B cell (primary cell): ENCODE results near the gene MAIP1.

Experiments used
- EZH2 ChIP-seq: IDR thresholded peaks from 2 replicates; pipeline ENCODE4 v1.6.1; 2012; ENCODE audit warnings: borderline replicate concordance, low read depth, mild to moderate bottlenecking, moderate library complexity, low read length; ENCODE audit not compliant: insufficient read depth, poor library complexity, severe bottlenecking
- TF ChIP-seq, protein P1 (sequence below): fragments of 200-600 bp; IDR thresholded peaks from one replicate; pipeline ENCODE4 v1.8.0; 2022; ENCODE audit warnings: antibody characterized with exemption, mild to moderate bottlenecking

GRCh38 chr2:199936554-199936953 is 18.8 kb upstream of the MAIP1 start:
- TF ChIP-seq, protein P1, sequence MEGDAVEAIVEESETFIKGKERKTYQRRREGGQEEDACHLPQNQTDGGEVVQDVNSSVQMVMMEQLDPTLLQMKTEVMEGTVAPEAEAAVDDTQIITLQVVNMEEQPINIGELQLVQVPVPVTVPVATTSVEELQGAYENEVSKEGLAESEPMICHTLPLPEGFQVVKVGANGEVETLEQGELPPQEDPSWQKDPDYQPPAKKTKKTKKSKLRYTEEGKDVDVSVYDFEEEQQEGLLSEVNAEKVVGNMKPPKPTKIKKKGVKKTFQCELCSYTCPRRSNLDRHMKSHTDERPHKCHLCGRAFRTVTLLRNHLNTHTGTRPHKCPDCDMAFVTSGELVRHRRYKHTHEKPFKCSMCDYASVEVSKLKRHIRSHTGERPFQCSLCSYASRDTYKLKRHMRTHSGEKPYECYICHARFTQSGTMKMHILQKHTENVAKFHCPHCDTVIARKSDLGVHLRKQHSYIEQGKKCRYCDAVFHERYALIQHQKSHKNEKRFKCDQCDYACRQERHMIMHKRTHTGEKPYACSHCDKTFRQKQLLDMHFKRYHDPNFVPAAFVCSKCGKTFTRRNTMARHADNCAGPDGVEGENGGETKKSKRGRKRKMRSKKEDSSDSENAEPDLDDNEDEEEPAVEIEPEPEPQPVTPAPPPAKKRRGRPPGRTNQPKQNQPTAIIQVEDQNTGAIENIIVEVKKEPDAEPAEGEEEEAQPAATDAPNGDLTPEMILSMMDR, result no peak
- TF ChIP-seq EZH2, result no peak
